ENCODE results near the gene TMEM178B.

Gene TMEM178B

GRCh38 chr7:141225916-141226618 lies 152.2 kb downstream of the TMEM178B start:
- DNase-seq = no peak

- no peak for DNase-seq
These were observed 153.6 kb downstream of the TMEM178B start for GRCh38 chr7:141227454-141227853.

- DNase-seq = no peak
These were observed 154.6 kb downstream of the TMEM178B start for GRCh38 chr7:141228482-141228881.

- DNase-seq = no peak
These were observed 157.3 kb downstream of the TMEM178B start for GRCh38 chr7:141231018-141231792.

- DNase-seq = no peak
These were observed 158.6 kb downstream of the TMEM178B start for GRCh38 chr7:141232286-141233051.

GRCh38 chr7:141234335-141235105 lies 160.7 kb downstream of the TMEM178B start:
- DNase-seq = no peak

GRCh38 chr7:141235656-141236055 lies 161.8 kb downstream of the TMEM178B start:
- DNase-seq = no peak

- DNase-seq = no peak
These were observed 164.9 kb downstream of the TMEM178B start for GRCh38 chr7:141238596-141239243.

- DNase-seq = no peak
These were observed 165.8 kb downstream of the TMEM178B start for GRCh38 chr7:141239661-141240060.

- no peak for DNase-seq
These were observed 168.7 kb downstream of the TMEM178B start for GRCh38 chr7:141242568-141242967.

- DNase-seq = no peak
These were observed 169.5 kb downstream of the TMEM178B start for GRCh38 chr7:141243368-141243767.

- DNase-seq = no peak
These were observed 170.6 kb downstream of the TMEM178B start for GRCh38 chr7:141244435-141244834.

- DNase-seq = no peak
These were observed 172.6 kb downstream of the TMEM178B start for GRCh38 chr7:141246426-141246825.

- DNase-seq = no peak
These were observed 177.3 kb downstream of the TMEM178B start for GRCh38 chr7:141251180-141251579.

GRCh38 chr7:141251957-141252356 lies 178.1 kb downstream of the TMEM178B start:
- no peak for DNase-seq

- DNase-seq = no peak
These were observed 183.7 kb downstream of the TMEM178B start for GRCh38 chr7:141257597-141257996.

GRCh38 chr7:141258559-141258958 lies 184.7 kb downstream of the TMEM178B start:
- DNase-seq = no peak

GRCh38 chr7:141262101-141263090 lies 188.5 kb downstream of the TMEM178B start:
- DNase-seq = no peak

- no peak for DNase-seq
These were observed 189.6 kb downstream of the TMEM178B start for GRCh38 chr7:141263508-141263907.

GRCh38 chr7:141263983-141264382 lies 190.1 kb downstream of the TMEM178B start:
- DNase-seq = no peak

- DNase-seq = no peak
These were observed 190.6 kb downstream of the TMEM178B start for GRCh38 chr7:141264511-141264910.
